Measurements from ENCODE around the gene PPP3CA. TPM values are rescaled to one million over a fixed set of nuclear protein-coding genes. Genes with fewer than 3 reads are reported as not detected.
A peak's percentile ranks its signal among the peaks of the same experiment; 100 is the strongest.
"Not testable (repeated sequence)": the region's sequence is repeated elsewhere in the genome, so short reads cannot be mapped to it uniquely, and the experiment has no call there.

The PPP3CA gene
- total RNA-seq, 2 donors from 2014 or later: 42.6 to 50.2 TPM

DNA sequence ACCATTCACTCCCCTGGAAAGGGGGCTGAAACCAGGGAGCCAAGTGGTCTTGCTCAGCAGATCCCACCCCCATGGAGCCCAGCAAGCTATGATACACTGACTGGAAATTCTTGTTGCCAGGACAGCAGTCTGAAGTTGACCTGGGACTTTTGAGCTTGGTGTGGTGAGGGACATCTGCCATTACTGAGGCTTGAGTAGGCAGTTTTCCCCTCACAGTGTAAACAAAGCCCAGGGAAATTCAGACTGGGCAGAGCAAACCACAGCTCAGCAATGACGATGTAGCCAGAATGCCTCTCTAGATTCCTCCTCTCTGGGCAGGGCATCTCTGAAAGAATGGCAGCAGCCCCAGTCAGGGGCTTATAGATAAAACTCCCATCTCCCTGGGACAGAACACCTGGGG is 218.4 kb downstream of the PPP3CA start:
- H3K27me3 Mint-ChIP-seq; DNase-seq (ENCODE audit: low spot score); H3K27ac Mint-ChIP-seq; H3K4me3 Mint-ChIP-seq; H3K9me3 Mint-ChIP-seq: not testable (repeated sequence)
- ATAC-seq: peak in 1 of 2 donors; percentile 48
- Mint-ChIP-seq H3K36me3 (peaks cover 11% of the 10 kb centered on the region), H3K4me1 (ENCODE audit: low read depth in 2 of 2) (peaks cover 55 to 64% of the 10 kb centered on the region in 2 donors)

DNA sequence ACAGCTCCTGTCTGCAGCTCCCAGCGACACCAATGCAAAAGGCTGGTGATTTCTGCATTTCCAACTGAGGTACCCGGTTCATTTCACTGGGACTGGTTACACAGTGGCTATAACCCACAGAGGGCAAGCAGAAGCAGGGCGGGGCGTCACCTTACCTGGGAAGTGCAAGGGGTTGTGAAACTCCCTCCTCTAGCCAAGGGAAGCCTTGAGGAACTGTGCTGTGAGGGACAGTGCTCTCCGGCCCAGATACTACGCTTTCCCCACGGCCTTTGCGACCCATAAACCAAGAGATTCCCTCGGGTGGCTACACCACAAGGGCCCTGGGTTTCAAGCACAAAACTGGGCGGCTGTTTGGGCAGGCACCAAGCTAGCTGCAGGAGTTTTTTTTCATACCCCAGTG is 218.9 kb downstream of the PPP3CA start:
- DNase-seq (ENCODE audit: low spot score) (no peak), ATAC-seq (no peak)
- H3K27ac Mint-ChIP-seq: no peak overlapping the region
- H3K4me3 Mint-ChIP-seq: no peak overlapping the region
- peaks cover 6% of the 10 kb centered on the region for H3K9me3 Mint-ChIP-seq
- no peaks in the 10 kb centered on the region for H3K27me3 Mint-ChIP-seq
- peaks cover 52 to 61% of the 10 kb centered on the region in 2 donors for H3K4me1 Mint-ChIP-seq (ENCODE audit: low read depth in 2 of 2)
- peaks cover 11% of the 10 kb centered on the region for H3K36me3 Mint-ChIP-seq

DNA sequence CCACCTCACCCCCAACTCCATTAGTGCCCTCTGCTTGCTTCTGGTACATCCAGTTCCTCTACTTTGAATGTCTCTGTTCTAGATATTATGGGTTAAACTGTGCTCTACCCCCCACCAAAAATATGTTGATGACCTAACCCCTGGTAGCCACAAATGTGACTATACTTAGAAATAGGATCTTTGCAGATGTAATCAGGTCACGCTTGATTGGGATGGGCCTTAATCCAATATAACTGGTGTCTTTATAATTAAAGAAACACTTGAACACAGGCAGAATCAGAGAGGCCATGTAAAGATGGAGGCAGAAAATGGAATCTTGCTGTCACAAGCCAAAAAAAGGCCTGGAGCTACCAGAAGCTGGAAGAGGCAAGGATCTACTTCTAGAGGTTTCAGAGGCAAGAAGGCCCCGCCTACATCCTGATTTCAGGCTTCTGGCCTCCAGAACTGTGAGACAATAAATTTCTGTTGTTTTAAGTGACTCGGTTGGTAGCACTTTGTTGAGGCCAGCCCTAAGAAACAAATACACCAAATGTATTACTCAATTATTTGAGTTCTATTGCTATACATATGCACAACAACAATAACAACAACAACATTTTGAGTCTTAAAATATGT is 220.0 kb downstream of the PPP3CA start:
- H3K27ac Mint-ChIP-seq: no peak overlapping the region
- H3K4me1 Mint-ChIP-seq (ENCODE audit: low read depth in 2 of 2): peaks cover 48 to 56% of the 10 kb centered on the region in 2 donors
- no peak for ATAC-seq
- no peak for DNase-seq (ENCODE audit: low spot score)
- no peak overlapping the region for H3K4me3 Mint-ChIP-seq
- H3K27me3 Mint-ChIP-seq: no peaks in the 10 kb centered on the region
- H3K36me3 Mint-ChIP-seq: peaks cover 11% of the 10 kb centered on the region
- H3K9me3 Mint-ChIP-seq: peaks cover 6% of the 10 kb centered on the region

DNA sequence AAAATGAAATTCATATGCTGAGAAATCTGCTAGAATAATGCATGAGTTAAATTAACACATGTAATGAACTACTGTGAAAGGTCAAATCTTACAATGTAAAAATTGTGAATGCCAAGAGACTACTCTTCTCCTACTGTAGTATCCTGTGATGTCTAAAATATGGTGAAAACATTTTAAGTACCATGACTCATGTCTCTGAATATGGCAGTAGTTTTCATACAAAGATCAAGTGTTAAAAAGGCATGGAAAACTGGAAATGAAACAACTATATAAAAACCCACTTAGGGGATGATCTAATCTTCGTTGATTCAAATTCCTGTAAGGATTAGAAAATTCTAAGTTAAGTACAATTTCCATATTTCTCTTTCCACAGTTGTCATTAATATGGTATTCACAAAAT is 221.3 kb downstream of the PPP3CA start:
- peaks cover 7% of the 10 kb centered on the region for H3K36me3 Mint-ChIP-seq
- no peak for ATAC-seq
- no peaks in the 10 kb centered on the region for H3K27me3 Mint-ChIP-seq

DNA sequence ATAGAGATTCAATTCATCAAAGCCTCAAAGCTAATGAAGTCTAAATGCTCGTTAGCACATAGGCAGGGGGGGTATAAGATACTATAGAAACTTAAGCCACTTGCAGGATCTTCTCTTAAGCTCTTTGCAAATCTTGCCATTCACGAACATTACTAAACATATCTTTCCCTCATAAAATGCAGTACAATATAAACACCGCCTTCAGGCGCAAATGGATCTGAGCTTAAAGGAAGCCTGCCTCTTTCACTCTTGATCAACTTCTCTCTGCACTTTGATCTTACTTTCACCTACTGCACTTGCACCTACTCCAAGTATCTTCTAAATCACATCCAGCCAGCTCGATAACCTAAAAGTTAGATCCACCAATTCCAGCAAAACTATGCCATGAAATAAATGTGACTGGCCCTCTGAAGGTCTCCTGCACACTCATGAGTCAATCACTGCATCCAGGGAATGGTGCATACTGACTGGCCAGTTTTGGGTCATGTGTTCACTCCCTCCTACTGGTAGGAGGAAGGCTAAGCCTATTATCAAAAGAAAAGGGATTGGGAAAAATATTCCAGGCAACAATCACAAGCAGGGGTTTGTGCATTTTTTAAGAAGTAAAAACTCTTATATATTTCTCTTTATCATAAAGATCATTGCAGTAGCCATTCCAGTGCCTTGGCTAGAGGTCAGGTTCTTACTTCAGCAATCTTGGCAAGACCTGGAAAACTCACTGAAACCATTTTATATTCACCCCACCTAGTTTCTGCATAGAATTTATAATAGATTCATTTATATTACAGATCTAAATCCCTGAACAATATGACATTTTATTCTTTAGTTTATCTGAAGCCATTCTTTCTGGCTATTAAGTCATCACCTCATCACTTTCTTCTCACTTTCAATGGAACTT is 222.0 kb downstream of the PPP3CA start:
- Mint-ChIP-seq H3K36me3 (peaks cover 7% of the 10 kb centered on the region), H3K4me1 (ENCODE audit: low read depth in 2 of 2) (peaks cover 42 to 49% of the 10 kb centered on the region in 2 donors), H3K9me3 (peaks cover 2% of the 10 kb centered on the region), H3K27ac (no peak overlapping the region), H3K27me3 (no peaks in the 10 kb centered on the region), H3K4me3 (no peak overlapping the region)
- ATAC-seq (no peak), DNase-seq (ENCODE audit: low spot score) (no peak)

More for the DNA sequence above, 221.3 kb downstream of the PPP3CA start:
- Mint-ChIP-seq H3K9me3 (peaks cover 2% of the 10 kb centered on the region), H3K4me3 (no peak overlapping the region), H3K27ac (no peak overlapping the region), H3K4me1 (ENCODE audit: low read depth in 2 of 2) (peaks cover 43 to 50% of the 10 kb centered on the region in 2 donors)
- DNase-seq (ENCODE audit: low spot score): no peak

DNA sequence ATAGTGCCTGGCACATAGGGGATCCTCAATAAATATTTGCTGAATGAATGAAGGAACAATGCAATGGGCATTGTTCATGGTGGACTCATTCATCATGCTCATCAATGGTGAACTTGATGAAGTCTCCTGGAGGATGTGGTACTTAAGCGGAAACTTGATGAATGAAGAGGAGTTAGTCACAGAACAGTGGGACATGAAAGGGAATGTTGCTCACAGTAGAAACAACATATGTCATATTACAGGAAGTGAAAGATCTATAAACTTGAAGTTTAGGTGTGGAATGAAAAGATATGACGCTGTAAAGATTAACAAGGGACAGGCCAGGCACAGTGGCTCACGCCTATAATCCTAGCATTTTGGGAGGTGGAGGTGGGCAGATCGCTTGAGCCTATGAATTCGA is 224.1 kb downstream of the PPP3CA start:
- H3K27me3 Mint-ChIP-seq: no peaks in the 10 kb centered on the region
- no peak overlapping the region for H3K4me3 Mint-ChIP-seq
- no peak overlapping the region for H3K27ac Mint-ChIP-seq
- no peaks in the 10 kb centered on the region for H3K36me3 Mint-ChIP-seq
- no peak for DNase-seq (ENCODE audit: low spot score)
- peaks cover 36 to 42% of the 10 kb centered on the region in 2 donors for H3K4me1 Mint-ChIP-seq (ENCODE audit: low read depth in 2 of 2)
- ATAC-seq: no peak
- H3K9me3 Mint-ChIP-seq: no peaks in the 10 kb centered on the region

DNA sequence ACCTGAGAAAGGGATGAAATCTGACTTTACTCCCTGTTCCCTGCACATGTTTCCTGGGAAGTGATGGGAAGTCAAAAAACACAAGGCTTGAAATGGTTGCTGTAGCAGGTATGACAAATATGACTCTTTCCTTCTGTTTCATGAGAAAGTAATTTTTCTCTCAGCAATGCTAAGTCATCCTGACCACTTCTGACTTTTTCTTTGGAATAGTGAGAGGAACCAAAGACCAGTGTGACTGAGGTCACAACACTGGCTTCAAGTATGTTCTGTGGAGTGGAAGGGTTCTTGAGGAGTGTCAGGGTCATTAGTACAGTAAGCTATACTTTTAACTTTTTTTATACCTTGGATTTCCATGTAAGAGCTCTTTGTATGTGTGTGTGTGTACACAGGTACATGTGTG is 225.3 kb downstream of the PPP3CA start:
- ATAC-seq (no peak), DNase-seq (ENCODE audit: low spot score) (no peak)
- H3K4me3 Mint-ChIP-seq: no peak overlapping the region
- no peak overlapping the region for H3K27ac Mint-ChIP-seq
- H3K9me3 Mint-ChIP-seq: no peaks in the 10 kb centered on the region
- H3K4me1 Mint-ChIP-seq (ENCODE audit: low read depth in 2 of 2): peaks cover 33 to 39% of the 10 kb centered on the region in 2 donors
- H3K27me3 Mint-ChIP-seq: no peaks in the 10 kb centered on the region
- no peaks in the 10 kb centered on the region for H3K36me3 Mint-ChIP-seq

DNA sequence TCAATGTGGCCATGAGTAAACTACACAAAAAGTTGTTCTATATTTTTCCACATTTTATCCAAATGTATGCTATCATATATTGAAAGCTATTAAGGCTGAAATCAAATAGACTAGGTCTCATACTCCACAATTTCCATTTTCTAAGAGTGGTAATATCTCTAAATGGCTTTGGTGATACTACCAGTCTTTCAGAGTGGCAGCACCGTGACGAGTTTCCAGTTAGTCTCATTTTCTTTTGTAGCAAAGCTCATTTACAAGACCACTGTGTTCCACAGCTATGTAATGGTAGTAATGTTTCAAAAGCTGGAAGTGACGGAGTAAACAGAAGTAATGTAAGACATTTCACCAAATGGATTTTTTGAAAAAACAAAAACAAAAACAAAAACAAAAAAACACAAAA is 228.2 kb downstream of the PPP3CA start:
- ATAC-seq: no peak
- no peak for DNase-seq (ENCODE audit: low spot score)
- Mint-ChIP-seq H3K4me3 (no peak overlapping the region), H3K36me3 (no peaks in the 10 kb centered on the region), H3K27ac (no peak overlapping the region), H3K4me1 (ENCODE audit: low read depth in 2 of 2) (peaks cover 18 to 30% of the 10 kb centered on the region in 2 donors), H3K27me3 (no peaks in the 10 kb centered on the region), H3K9me3 (no peaks in the 10 kb centered on the region)

DNA sequence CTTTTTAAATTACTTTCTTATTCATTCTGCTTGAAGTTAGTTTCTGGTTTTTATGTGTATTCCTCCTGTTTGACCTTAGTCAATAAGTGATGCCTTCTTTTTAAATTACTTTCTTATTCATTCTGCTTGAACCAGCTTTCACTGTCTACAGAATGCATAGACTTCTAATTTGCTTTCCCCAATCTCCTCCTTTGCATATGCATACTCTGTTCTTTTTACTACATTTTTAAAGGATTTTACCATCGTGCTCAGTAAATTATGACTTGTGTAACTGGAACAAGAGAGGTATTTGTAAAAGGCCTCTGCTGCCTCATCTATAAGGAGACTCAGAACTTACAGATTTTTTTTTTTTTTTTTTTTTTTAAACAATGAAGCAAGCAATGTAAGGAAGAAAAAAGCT is 228.7 kb downstream of the PPP3CA start:
- Mint-ChIP-seq H3K4me1 (ENCODE audit: low read depth in 2 of 2) (peaks cover 18 to 30% of the 10 kb centered on the region in 2 donors), H3K36me3 (no peaks in the 10 kb centered on the region), H3K4me3 (no peak overlapping the region), H3K27me3 (no peaks in the 10 kb centered on the region), H3K27ac (no peak overlapping the region), H3K9me3 (no peaks in the 10 kb centered on the region)
- ATAC-seq (no peak), DNase-seq (ENCODE audit: low spot score) (no peak)

DNA sequence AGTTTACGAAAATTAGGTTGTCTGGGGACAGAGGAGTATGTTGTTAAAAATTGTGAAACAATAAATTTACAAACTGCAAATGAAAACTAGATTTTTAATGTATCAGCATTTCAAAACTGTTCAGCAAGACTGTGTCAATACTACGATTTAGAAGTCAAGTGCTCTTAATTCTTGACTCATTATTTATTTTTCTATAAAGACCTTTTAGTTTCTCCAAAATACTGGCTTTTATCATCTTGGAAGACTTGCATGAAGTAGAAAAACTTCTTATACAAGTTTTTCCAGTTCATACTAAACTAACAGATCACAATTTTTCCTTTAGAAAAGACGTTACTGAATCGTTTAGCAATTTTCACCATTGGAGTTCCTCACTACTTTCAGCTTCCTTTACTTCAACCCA is 231.4 kb downstream of the PPP3CA start:
- peaks cover 4 to 21% of the 10 kb centered on the region in 2 donors for H3K4me1 Mint-ChIP-seq (ENCODE audit: low read depth in 2 of 2)
- H3K27ac Mint-ChIP-seq: no peak overlapping the region
- H3K27me3 Mint-ChIP-seq: no peaks in the 10 kb centered on the region
- DNase-seq (ENCODE audit: low spot score) (no peak), ATAC-seq (no peak)
- H3K4me3 Mint-ChIP-seq: no peak overlapping the region
- no peaks in the 10 kb centered on the region for H3K36me3 Mint-ChIP-seq
- no peaks in the 10 kb centered on the region for H3K9me3 Mint-ChIP-seq

DNA sequence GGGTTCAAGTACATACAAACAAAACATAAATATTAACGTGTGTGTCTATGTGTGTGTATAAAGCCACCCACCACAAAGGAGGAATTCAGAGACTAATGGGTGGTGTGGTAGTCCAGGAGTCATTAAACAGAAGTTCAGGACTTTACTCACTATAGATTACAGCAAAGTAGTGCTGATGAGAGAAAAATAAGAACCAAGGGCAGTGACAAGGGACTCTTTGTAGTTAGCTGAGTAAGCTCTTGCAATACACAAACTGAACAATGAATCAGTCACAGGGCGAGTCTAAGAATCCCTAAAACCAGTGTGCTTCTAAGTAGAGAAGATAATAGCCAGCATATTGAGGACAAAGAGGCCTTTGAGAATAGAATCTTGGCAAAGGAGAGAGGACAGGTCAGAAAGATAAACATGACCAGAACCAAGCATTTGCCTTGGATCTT is 232.4 kb downstream of the PPP3CA start:
- no peaks in the 10 kb centered on the region for H3K27me3 Mint-ChIP-seq
- peaks cover 4 to 21% of the 10 kb centered on the region in 2 donors for H3K4me1 Mint-ChIP-seq (ENCODE audit: low read depth in 2 of 2)
- no peak overlapping the region for H3K27ac Mint-ChIP-seq
- no peaks in the 10 kb centered on the region for H3K9me3 Mint-ChIP-seq
- no peak for ATAC-seq
- DNase-seq (ENCODE audit: low spot score): no peak
- no peaks in the 10 kb centered on the region for H3K36me3 Mint-ChIP-seq
- H3K4me3 Mint-ChIP-seq: no peak overlapping the region

DNA sequence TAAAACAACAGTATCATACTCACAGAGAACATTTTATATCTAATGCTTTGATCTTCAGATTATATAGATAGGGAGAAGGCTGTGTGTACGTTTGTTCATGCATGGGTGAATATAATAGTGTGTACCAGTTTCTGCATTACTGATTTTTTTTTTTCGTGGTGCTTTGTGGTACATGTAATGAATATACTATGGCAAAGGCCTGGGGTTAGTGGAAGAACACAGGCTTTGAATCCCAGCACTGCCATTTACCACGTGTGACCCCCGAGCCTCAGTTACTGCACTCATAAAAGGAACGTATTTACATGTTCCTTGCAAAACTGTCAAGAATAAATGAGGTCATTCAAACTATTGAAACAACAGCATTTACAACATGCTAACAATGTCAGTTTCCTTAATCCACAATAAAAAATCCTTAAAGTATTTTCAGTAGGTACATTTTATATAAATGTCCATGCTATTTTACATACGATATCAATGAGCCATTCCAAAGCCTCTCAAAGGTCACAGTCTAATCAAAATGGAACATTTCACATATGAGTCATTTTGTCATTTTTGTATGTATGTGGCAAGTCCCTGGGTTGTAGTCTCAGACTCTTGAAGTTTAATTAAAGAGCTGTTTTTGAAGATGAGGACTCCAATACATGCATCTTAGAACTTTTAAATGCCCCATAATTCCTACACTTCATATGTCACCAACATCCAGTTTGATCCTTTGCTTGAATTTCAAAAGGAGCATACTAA is 242.8 kb downstream of the PPP3CA start:
- peaks cover 6% of the 10 kb centered on the region for H3K36me3 Mint-ChIP-seq
- peaks cover 28 to 35% of the 10 kb centered on the region in 2 donors for H3K4me1 Mint-ChIP-seq (ENCODE audit: low read depth in 2 of 2)
- H3K9me3 Mint-ChIP-seq: no peaks in the 10 kb centered on the region
- H3K27me3 Mint-ChIP-seq: no peaks in the 10 kb centered on the region
- ATAC-seq: peak; percentile 70 to 75
- peak overlapping the region; percentile 45 to 79 for H3K27ac Mint-ChIP-seq
- no peak for DNase-seq (ENCODE audit: low spot score)
- peak overlapping the region; percentile 58 for H3K4me3 Mint-ChIP-seq

DNA sequence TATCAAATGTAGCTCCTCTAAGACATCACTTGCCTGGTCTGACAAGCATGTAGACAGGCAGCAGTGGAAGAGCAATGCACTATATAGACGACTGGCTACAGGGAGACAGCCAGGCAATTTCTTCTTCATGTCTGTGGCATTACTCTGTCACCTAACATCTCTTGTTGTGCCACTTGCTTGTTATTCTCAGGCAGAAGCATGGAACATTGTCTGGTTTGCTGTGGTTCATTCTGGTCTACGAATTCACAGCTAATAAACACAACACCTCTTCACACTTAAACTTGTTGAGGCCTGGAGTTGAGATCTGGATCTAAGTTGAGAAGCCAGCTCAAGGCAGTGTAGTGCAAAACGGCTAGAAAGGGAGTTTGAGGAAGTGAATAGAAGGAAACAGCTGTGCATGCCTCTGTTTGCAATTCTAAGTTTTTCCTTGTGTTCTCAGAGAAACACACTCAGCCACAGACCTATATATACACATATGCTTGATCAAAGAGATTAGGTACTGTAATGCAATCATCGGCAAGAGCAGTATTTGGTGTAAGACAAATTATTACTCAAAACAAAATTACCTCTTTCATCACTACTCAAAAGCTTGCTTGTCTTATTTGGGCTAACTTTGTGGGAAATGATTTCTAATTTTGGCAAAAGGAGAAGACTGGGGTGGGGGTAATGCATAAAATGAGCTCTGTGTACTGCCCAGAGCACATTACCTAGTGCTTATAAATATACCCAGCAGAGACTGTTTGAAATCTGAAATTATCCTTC is 243.8 kb downstream of the PPP3CA start:
- ATAC-seq (peak; percentile 55 to 78), DNase-seq (ENCODE audit: low spot score) (no peak)
- Mint-ChIP-seq H3K4me3 (peak overlapping the region; percentile 58), H3K27me3 (no peaks in the 10 kb centered on the region), H3K36me3 (peaks cover 6% of the 10 kb centered on the region), H3K9me3 (no peaks in the 10 kb centered on the region), H3K27ac (peak overlapping the region; percentile 45 to 79), H3K4me1 (ENCODE audit: low read depth in 2 of 2) (peaks cover 28 to 35% of the 10 kb centered on the region in 2 donors)

Measured in natural killer cell treated with Interleukin-12 subunit alpha and Interleukin-12 subunit beta and Interleukin-15 and Interleukin-18, amount 100 ng/mL, for 72 hours (primary cell).